22Rv1 (cell line): ENCODE data around the gene MID2.
"Not testable (repeated sequence)": the region's sequence is repeated elsewhere in the genome, so short reads cannot be mapped to it uniquely, and the experiment has no call there.

Experiments used
- H3K27ac ChIP-seq: fragments of 450-650 bp; 2 replicates; pipeline ENCODE4 v1.5.1; 2017
- ZFX ChIP-seq: fragments of 450-650 bp; IDR thresholded peaks from 2 replicates; pipeline ENCODE4 v1.6.1; 2017; ENCODE audit warnings: antibody characterized with exemption, borderline replicate concordance
- TF ChIP-seq, protein P1 (sequence below): fragments of 450-650 bp; IDR thresholded peaks from 2 replicates; pipeline ENCODE4 v1.5.1; 2017; ENCODE audit warnings: mild to moderate bottlenecking

The MID2 gene

DNA sequence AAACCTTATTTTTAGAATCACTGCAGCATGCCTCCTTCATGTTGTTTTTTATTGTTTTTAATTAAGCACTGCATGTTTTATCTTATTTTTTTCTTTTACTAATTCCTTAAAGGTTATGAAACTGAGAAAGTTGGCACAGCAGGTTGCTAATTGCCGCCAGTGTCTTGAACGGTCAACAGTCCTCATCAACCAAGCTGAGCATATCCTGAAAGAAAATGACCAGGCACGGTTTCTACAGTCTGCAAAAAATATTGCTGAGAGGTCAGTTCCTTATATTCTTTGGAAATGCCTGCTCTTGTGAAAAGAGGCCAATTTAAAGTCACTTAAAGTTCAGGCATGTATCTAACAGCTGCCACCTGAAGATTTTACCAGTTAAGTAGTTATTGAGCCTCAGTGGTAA is 79.7 kb downstream of the MID2 start:
- TF ChIP-seq, protein P1, sequence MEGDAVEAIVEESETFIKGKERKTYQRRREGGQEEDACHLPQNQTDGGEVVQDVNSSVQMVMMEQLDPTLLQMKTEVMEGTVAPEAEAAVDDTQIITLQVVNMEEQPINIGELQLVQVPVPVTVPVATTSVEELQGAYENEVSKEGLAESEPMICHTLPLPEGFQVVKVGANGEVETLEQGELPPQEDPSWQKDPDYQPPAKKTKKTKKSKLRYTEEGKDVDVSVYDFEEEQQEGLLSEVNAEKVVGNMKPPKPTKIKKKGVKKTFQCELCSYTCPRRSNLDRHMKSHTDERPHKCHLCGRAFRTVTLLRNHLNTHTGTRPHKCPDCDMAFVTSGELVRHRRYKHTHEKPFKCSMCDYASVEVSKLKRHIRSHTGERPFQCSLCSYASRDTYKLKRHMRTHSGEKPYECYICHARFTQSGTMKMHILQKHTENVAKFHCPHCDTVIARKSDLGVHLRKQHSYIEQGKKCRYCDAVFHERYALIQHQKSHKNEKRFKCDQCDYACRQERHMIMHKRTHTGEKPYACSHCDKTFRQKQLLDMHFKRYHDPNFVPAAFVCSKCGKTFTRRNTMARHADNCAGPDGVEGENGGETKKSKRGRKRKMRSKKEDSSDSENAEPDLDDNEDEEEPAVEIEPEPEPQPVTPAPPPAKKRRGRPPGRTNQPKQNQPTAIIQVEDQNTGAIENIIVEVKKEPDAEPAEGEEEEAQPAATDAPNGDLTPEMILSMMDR: no peak
- TF ChIP-seq ZFX: no peak
- H3K27ac ChIP-seq: no peak overlapping the region

DNA sequence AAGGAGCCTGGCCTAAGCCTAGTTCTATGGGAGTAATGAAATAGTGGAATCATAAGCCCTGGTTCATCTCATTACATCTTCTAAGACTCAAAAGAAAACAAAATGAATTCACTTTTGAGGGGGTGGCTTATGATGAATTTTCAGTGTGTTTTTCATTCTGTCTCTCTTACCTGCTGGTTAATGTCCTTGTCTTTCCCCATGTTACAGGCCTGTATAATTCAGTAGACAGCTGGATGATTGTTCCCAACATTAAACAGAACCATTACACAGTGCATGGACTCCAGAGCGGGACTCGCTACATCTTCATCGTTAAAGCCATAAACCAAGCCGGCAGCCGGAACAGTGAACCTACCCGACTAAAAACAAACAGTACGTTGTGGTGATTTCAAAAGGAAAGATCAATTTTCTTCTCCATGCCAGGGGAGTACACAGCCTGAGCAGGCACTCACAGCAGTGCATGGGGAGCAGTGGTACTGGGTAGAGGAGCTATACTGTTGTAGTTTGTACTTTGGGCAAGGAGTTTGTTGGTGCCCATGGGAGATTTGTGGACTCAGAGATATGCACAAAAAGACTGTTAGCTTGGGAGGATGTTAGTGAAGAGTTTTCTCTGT is 98.6 kb downstream of the MID2 start:
- TF ChIP-seq ZFX: no peak
- TF ChIP-seq, protein P1: no peak
- H3K27ac ChIP-seq: no peak overlapping the region

DNA sequence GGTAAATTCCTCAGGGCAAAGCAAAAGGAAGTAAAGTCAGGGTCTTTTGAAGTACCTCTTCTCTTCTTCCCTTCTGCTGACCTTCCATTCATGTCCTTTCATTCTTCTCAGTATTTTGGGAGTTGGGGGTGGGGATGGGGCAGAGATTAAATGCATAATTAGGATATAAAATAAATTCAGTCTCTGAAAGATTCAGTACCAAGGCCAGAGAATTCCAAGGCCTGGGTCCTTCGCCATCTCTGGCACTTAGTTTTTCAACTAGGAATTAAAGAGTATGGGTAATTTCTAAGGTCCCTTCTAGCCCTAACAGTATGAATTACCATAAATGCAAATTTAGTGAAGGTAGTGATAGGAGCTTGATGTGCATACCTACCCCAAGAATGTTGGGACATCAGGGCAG is 108.6 kb downstream of the MID2 start:
- TF ChIP-seq, protein P1: no peak
- no peak for TF ChIP-seq ZFX
- no peak overlapping the region for H3K27ac ChIP-seq

DNA sequence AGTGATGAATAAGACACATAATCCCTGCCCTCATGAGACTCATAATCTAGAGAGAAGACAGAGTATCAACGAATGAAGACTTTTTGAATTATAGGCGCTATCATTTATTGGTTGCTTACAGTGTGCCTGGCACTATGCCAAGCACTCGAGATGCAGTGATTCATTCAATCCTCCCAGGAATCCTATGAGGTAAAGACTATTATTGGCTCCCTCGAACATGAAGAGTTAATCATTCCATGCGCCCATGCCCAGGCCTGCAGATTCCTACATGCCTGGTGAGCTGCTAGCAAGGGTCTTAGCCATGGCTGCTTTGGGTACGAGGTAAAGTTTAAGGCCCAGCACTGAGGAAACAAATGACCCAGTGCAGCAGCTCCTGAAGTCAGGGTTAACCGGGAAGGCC is 109.5 kb downstream of the MID2 start:
- no peak overlapping the region for H3K27ac ChIP-seq
- no peak for TF ChIP-seq ZFX
- TF ChIP-seq, protein P1: no peak

DNA sequence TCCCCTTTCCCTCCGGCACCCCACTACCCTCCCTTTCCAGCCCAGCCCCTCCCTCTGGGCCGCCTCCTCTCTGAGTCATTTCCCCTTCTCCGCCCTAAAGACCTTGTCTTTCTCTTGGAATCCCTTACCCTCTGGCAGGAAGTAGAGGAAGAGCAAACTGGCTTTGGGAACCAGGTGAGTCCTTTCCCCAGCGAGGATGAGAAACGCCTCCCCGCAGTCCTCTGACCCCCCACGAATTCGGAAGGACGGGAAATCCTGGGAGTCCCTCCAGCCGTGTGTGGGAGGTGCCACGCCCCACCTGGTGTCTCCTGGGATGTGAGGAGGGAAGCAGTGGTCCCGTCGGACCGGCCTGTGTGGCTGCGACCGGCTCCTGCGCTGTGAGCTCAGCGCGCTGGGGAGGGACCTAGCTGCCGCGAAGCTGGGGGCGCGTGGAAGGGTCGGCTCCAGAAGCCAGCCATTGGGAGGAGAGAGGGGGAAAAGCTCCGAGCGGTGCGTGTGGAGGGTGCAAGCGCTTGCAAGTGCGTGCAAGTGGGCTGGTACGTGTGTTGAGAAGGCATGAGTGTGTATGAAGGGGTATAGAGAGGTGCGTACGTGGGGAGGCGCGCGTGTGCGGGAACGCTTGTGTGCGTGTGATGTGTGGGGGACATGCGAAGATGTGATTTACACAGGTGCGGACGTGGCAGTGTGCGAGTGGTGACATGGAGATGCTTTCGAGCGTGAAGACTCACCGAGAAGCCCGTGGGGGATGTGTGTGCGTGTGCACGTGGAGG is 110.2 kb downstream of the MID2 start:
- TF ChIP-seq ZFX: no peak
- TF ChIP-seq, protein P1: no peak

DNA sequence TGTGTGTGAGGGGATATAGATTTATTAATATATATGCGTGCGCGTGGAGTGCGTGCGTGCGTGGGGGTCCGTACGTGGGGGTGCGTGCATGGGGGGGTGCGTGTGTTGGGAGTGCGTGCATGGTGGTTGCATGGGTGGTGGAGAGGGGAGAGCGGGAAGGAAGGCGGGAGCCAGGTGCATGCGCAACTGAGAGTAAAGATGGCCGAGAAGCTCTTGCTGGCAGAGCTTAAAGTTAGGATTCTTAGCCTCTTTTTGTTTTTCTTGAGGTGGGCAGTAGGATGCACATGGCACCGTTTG is 110.7 kb downstream of the MID2 start:
- H3K27ac ChIP-seq: no peak overlapping the region
- TF ChIP-seq, protein P1: no peak
- no peak for TF ChIP-seq ZFX

More for the DNA sequence above, 110.2 kb downstream of the MID2 start:
- no peak overlapping the region for H3K27ac ChIP-seq

DNA sequence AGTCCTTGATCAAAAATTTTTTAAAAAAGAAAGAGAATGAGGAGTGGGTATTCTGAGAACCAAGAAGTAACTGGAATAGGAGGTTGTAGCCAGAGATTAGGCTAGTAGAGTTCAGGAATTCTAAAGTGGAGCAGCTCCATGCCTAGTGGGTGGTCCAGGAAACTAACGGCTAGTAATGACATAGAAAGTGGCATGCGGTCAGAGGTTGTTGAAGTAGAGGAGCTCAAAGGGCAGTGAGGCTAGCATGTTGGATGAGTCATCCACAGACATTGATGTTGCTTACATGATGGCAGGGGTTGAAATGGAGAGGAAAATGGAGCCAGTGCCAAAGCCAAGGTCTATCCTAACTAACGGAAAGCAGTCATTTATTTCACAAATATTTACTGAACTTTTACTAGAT is 114.4 kb downstream of the MID2 start:
- no peak overlapping the region for H3K27ac ChIP-seq
- TF ChIP-seq, protein P1: no peak
- TF ChIP-seq ZFX: no peak

DNA sequence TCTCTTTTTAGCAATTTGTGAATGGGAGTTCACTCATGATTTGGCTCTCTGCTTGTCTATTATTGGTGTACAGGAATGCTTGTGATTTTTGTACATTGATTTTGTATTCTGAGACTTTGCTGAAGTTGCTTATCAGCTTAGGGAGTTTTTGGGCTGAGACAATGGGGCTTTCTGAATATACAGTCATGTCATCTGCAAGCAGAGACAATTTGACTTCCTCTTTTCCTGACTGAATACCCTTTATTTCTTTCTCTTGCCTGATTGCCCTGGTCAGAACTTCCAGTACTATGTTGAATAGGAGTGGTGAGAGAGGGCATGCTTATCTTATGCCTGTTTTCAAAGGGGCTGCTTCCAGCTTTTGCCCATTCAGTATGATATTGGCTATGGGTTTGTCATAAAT is 129.7 kb downstream of the MID2 start:
- not testable (repeated sequence) for H3K27ac ChIP-seq
